ENCODE measurements around the gene BCAN.

The BCAN gene

DNA sequence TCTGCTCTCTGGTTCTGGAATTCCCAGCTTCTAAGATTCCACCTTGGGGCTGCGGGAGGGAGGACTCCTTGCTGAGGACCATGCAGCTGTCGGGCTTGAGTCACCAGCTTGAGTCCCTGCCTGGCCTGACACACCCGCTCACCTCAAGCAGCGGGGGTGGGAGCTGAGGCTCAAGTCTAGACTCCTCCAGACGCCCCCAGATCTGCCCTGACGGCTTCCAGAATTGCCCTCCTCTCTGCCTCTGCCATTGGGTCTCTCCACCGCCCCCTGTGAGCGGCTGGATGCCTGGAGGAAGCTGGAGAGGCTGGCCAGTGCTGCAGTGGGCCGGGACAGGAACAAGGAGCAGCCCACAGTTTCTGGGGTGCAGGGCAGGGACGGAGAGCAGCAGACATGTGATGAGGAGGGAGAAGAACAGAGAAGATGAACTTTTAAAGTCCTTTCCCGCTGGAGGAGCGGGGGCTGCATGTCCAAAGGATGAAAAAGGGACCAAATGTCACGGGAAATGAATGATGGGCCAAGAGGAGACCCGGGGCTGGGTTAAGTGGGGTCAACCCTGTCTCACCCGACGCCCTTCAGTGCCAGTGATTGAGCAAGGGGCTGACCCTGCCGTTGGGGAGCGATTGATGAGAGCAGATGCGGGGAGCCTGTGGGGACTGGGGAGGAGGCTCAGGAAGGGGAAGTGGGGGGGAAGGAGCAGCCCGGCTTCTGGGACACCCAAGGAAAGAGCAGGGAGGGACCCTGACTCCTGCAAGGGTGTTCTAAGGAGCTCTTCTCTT is 49.9 kb downstream of the BCAN start:
- no peak for TF ChIP-seq POLR2AphosphoS5 (IDR thresholded peaks at IDR 0.05; ENCODE audit: low read depth, low read length)
- TF ChIP-seq TAF1 (IDR thresholded peaks at IDR 0.05; ENCODE audit: borderline replicate concordance, insufficient read depth, low read length) = no peak

GRCh38 chr1:156692441-156692924 is 50.6 kb downstream of the BCAN start:
- TF ChIP-seq, protein P1, sequence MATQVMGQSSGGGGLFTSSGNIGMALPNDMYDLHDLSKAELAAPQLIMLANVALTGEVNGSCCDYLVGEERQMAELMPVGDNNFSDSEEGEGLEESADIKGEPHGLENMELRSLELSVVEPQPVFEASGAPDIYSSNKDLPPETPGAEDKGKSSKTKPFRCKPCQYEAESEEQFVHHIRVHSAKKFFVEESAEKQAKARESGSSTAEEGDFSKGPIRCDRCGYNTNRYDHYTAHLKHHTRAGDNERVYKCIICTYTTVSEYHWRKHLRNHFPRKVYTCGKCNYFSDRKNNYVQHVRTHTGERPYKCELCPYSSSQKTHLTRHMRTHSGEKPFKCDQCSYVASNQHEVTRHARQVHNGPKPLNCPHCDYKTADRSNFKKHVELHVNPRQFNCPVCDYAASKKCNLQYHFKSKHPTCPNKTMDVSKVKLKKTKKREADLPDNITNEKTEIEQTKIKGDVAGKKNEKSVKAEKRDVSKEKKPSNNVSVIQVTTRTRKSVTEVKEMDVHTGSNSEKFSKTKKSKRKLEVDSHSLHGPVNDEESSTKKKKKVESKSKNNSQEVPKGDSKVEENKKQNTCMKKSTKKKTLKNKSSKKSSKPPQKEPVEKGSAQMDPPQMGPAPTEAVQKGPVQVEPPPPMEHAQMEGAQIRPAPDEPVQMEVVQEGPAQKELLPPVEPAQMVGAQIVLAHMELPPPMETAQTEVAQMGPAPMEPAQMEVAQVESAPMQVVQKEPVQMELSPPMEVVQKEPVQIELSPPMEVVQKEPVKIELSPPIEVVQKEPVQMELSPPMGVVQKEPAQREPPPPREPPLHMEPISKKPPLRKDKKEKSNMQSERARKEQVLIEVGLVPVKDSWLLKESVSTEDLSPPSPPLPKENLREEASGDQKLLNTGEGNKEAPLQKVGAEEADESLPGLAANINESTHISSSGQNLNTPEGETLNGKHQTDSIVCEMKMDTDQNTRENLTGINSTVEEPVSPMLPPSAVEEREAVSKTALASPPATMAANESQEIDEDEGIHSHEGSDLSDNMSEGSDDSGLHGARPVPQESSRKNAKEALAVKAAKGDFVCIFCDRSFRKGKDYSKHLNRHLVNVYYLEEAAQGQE (IDR thresholded peaks at IDR 0.05; ENCODE audit: insufficient read depth in 1 of 2, low read depth in 2 of 2, low read length in 2 of 2) = no peak
- no peak for TF ChIP-seq FOXP2 (optimal IDR thresholded peaks at IDR 0.05; ENCODE audit: borderline replicate concordance, extremely low read depth, extremely low read length, insufficient read depth)
- TF ChIP-seq SIN3A (IDR thresholded peaks at IDR 0.05; ENCODE audit: borderline replicate concordance, insufficient read depth, low read length) = no peak
- TF ChIP-seq TAF1 (IDR thresholded peaks at IDR 0.05; ENCODE audit: borderline replicate concordance, insufficient read depth, low read length) = no peak
- TF ChIP-seq POLR2AphosphoS5 (IDR thresholded peaks at IDR 0.05; ENCODE audit: low read depth, low read length) = no peak

- TF ChIP-seq, protein P1 (IDR thresholded peaks at IDR 0.05; ENCODE audit: insufficient read depth in 1 of 2, low read depth in 2 of 2, low read length in 2 of 2) = no peak
- TF ChIP-seq FOXP2 (optimal IDR thresholded peaks at IDR 0.05; ENCODE audit: borderline replicate concordance, extremely low read depth, extremely low read length, insufficient read depth) (no peak), POLR2AphosphoS5 (IDR thresholded peaks at IDR 0.05; ENCODE audit: low read depth, low read length) (no peak), SIN3A (IDR thresholded peaks at IDR 0.05; ENCODE audit: borderline replicate concordance, insufficient read depth, low read length) (no peak), TAF1 (IDR thresholded peaks at IDR 0.05; ENCODE audit: borderline replicate concordance, insufficient read depth, low read length) (no peak)
Measured at GRCh38 chr1:156692925-156693847, 51.3 kb downstream of the BCAN start.

DNA sequence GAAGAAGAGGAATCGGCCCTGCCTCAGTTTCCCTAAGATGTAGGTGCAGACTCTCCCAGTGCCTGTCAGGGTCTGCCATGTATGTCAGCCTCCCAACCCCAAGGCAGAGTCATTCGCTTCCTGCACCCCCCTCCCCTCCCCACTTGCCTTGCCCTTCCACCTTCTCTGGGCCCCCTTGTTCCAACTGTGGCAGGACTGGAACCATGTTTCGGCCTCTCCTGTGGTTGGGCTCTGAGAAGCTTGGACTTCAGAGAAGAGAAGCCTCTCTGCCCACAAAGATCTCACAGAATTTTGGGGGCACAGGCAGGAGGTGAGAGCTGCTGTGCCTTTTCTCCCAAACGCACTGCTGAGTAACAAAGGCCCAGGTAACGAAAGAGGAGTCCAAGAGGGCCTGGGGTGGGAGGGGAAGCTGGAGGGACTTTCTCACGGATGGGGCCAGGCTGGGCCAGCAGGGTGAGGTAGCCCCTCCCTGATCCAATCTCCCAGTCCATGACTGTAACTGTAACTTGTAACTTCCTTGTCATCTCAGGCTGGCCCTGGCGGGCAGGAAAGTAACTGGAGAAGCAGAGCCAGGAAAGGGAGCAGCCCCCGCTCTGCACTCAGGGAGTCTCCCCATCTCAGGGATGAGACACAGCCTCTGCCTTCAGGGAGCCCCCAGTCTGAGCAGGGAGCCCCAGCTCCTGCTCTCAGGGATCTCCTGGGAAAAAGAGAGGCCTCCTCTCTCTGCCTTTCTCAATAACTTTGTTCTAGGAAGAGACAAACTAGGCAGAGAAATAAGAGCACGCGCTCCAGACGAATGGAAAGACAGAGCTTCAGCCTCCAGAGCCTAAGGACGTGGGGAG is 52.2 kb downstream of the BCAN start:
- TF ChIP-seq, protein P1 (IDR thresholded peaks at IDR 0.05; ENCODE audit: insufficient read depth in 1 of 2, low read depth in 2 of 2, low read length in 2 of 2) = no peak
- TF ChIP-seq FOXP2 (optimal IDR thresholded peaks at IDR 0.05; ENCODE audit: borderline replicate concordance, extremely low read depth, extremely low read length, insufficient read depth) (no peak), SIN3A (IDR thresholded peaks at IDR 0.05; ENCODE audit: borderline replicate concordance, insufficient read depth, low read length) (no peak), POLR2AphosphoS5 (IDR thresholded peaks at IDR 0.05; ENCODE audit: low read depth, low read length) (no peak), TAF1 (IDR thresholded peaks at IDR 0.05; ENCODE audit: borderline replicate concordance, insufficient read depth, low read length) (no peak)

DNA sequence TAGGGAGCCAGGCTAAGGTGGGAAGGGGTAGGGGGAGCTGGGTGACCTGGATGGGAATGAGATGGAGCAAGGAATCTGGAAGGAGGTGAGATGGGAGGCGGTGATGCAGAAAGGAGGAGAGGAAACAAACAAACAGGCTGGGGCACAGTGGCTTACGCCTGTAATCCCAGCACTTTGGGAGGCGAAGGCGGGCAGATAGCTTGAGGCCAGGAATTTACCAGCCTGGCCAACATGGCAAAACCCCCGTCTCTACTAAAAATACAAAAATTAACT is 52.7 kb downstream of the BCAN start:
- no peak for TF ChIP-seq FOXP2 (optimal IDR thresholded peaks at IDR 0.05; ENCODE audit: borderline replicate concordance, extremely low read depth, extremely low read length, insufficient read depth)
- TF ChIP-seq POLR2AphosphoS5 (IDR thresholded peaks at IDR 0.05; ENCODE audit: low read depth, low read length) = no peak
- no peak for TF ChIP-seq SIN3A (IDR thresholded peaks at IDR 0.05; ENCODE audit: borderline replicate concordance, insufficient read depth, low read length)
